ENCODE data around the gene NPTXR. TPM values are rescaled to one million over a fixed set of nuclear protein-coding genes. Genes with fewer than 3 reads are reported as not detected.

The NPTXR gene
- polyA plus RNA-seq, 1 of the 3 experiments (the other 2 are of a cell fraction): 1.2 TPM

GRCh38 chr22:38828191-38828590 lies 15.6 kb downstream of the NPTXR start:
- no peak overlapping the region for H3K4me2 ChIP-seq
- H3K4me1 ChIP-seq (ENCODE audit: control insufficient read depth in 1 of 2, insufficient read depth in 2 of 2, low read depth in 1 of 2, low read length in 1 of 2): no peaks in the 10 kb centered on the region
- POLR2A ChIA-PET: no interaction called here
- H3K4me3 ChIP-seq (ENCODE audit: low read depth in 2 of 2, low read length in 1 of 2): no peak overlapping the region
- H3K27ac ChIP-seq (ENCODE audit: low read depth in 2 of 2, low read length in 1 of 2): no peak overlapping the region
- no peak overlapping the region for H2AFZ ChIP-seq (ENCODE audit: low read depth)
- H3K9me2 ChIP-seq: no peaks in the 10 kb centered on the region
- H3K9ac ChIP-seq: no peak overlapping the region
- no peaks in the 10 kb centered on the region for H4K20me1 ChIP-seq (ENCODE audit: insufficient read depth)
- H3K27me3 ChIP-seq (ENCODE audit: insufficient read depth): no peaks in the 10 kb centered on the region
- no peaks in the 10 kb centered on the region for H3F3A ChIP-seq (replicated peaks; ENCODE audit: insufficient read depth)
- TF ChIP-seq RFX5 (IDR thresholded peaks at IDR 0.05; ENCODE audit: low read length): no peak
- no peak for TF ChIP-seq CTCF (IDR thresholded peaks at IDR 0.05)
- TF ChIP-seq GATA2 (CRISPR knock-in tag; IDR thresholded peaks at IDR 0.05): no peak
- TF ChIP-seq EZH2phosphoT487 (IDR thresholded peaks at IDR 0.05; ENCODE audit: borderline replicate concordance, low read depth): no peak
- no peak for TF ChIP-seq RCOR1 (IDR thresholded peaks at IDR 0.05; ENCODE audit: low read length)
- TF ChIP-seq USF1 (IDR thresholded peaks at IDR 0.05; ENCODE audit: borderline replicate concordance, low read depth): no peak
- no peak for TF ChIP-seq NRF1 (IDR thresholded peaks at IDR 0.05; ENCODE audit: low read depth, low read length)
- TF ChIP-seq NFIC (IDR thresholded peaks at IDR 0.05; ENCODE audit: borderline replicate concordance): no peak
- TF ChIP-seq GABPA (IDR thresholded peaks at IDR 0.05; ENCODE audit: low read depth): no peak
- WGBS (ENCODE audit: low lambda C conversion rate): 76% methylated on average over 10 of the region's 11 CpGs
- CTCF ChIA-PET: interaction anchor here (1.3 to 1.4 kb wide), 2 partner anchors 15 to 42 kb away, joined by 3 to 4 read pairs; no protein-coding TSS in a partner anchor
- no peaks in the 10 kb centered on the region for H3K9me3 ChIP-seq
- no peaks in the 10 kb centered on the region for H3K79me2 ChIP-seq (ENCODE audit: insufficient read depth)
- no peaks in the 10 kb centered on the region for H3K36me3 ChIP-seq (replicated peaks in 1 of 2; ENCODE audit: control insufficient read depth in 1 of 2, insufficient read depth in 2 of 2, low read length in 1 of 2)
- DNase-seq: no peak

- no peak overlapping the region for H3K4me3 ChIP-seq (ENCODE audit: low read depth in 2 of 2, low read length in 1 of 2)
- no peak overlapping the region for H2AFZ ChIP-seq (ENCODE audit: low read depth)
- H3K27ac ChIP-seq (ENCODE audit: low read depth in 2 of 2, low read length in 1 of 2): no peak overlapping the region
- no peaks in the 10 kb centered on the region for H3K27me3 ChIP-seq (ENCODE audit: insufficient read depth)
- ChIA-PET CTCF (interaction anchor here (1.4 kb wide), 1 partner anchor 42 kb away, joined by 3 read pairs; no protein-coding TSS in a partner anchor), POLR2A (no interaction called here)
- no peak for TF ChIP-seq SMC3 (IDR thresholded peaks at IDR 0.05; ENCODE audit: low read depth, low read length)
- TF ChIP-seq CHD2 (IDR thresholded peaks at IDR 0.05; ENCODE audit: low read length, partially characterized antibody): no peak
- TF ChIP-seq RAD21 (IDR thresholded peaks at IDR 0.05; ENCODE audit: low read length): no peak
- H3K9me2 ChIP-seq: no peaks in the 10 kb centered on the region
- no peaks in the 10 kb centered on the region for H4K20me1 ChIP-seq (ENCODE audit: insufficient read depth)
- DNase-seq: no peak
- no peaks in the 10 kb centered on the region for H3F3A ChIP-seq (replicated peaks; ENCODE audit: insufficient read depth)
- no peak overlapping the region for H3K4me2 ChIP-seq
- no peak overlapping the region for H3K9ac ChIP-seq
- no peaks in the 10 kb centered on the region for H3K79me2 ChIP-seq (ENCODE audit: insufficient read depth)
- no peaks in the 10 kb centered on the region for H3K36me3 ChIP-seq (replicated peaks in 1 of 2; ENCODE audit: control insufficient read depth in 1 of 2, insufficient read depth in 2 of 2, low read length in 1 of 2)
- no peaks in the 10 kb centered on the region for H3K9me3 ChIP-seq
- H3K4me1 ChIP-seq (ENCODE audit: control insufficient read depth in 1 of 2, insufficient read depth in 2 of 2, low read depth in 1 of 2, low read length in 1 of 2): no peaks in the 10 kb centered on the region
Measured at GRCh38 chr22:38827510-38827909, 16.3 kb downstream of the NPTXR start.

Data from SK-N-SH (cell line).